A673 (cell line): ENCODE measurements around the gene NRXN3. TPM values are rescaled to one million over a fixed set of nuclear protein-coding genes. Genes with fewer than 3 reads are reported as not detected.

Experiments used
- BruUV-seq: library from RNA; stranded (reverse); fragments of 400-500 nt; replicated peaks from 2 replicates; lab custom pipeline; 2021; lab: Mats Ljungman, UMichigan
- CTCF ChIA-PET: fragments of 300-600 bp; sonication (Branson Sonifier 250); formaldehyde crosslinking; loops from one replicate; lab custom pipeline; 2022; ENCODE audit warnings: antibody characterized with exemption; lab: Charles Lee
- POLR2A ChIA-PET: fragments of 300-600 bp; sonication (Branson Sonifier 250); formaldehyde crosslinking; loops from one replicate; lab custom pipeline; 2022; ENCODE audit warnings: antibody characterized with exemption; ENCODE audit not compliant: low non-redundant PET; lab: Charles Lee
- DNase-seq: peaks from one replicate; pipeline ENCODE4 v3.0.0-alpha.2; 2015; ENCODE audit warnings: low spot score
- H3K27ac ChIP-seq: fragments of 200-600 bp; sonication (generic); 2 replicates; pipeline ENCODE4 v1.5.1; 2016; ENCODE audit warnings: mixed run types, low read depth, mild to moderate bottlenecking, mixed read lengths, antibody characterized with exemption, low read length; ENCODE audit not compliant: poor library complexity, severe bottlenecking
- H3K27me3 ChIP-seq: fragments of 200-600 bp; sonication (generic); replicated peaks from 2 replicates; pipeline ENCODE4 v1.6.1; 2017; ENCODE audit warnings: mixed run types, low read depth, mild to moderate bottlenecking, mixed read lengths, antibody characterized with exemption, low read length; ENCODE audit not compliant: insufficient read depth, poor library complexity
- H3K36me3 ChIP-seq: fragments of 200-600 bp; sonication (generic); 2 replicates; pipeline ENCODE4 v1.6.1; 2016; ENCODE audit warnings: mixed run types, mild to moderate bottlenecking, mixed read lengths, antibody characterized with exemption, low read length; ENCODE audit not compliant: insufficient read depth, poor library complexity, severe bottlenecking
- H3K4me1 ChIP-seq: fragments of 200-600 bp; sonication (generic); 2 replicates; pipeline ENCODE4 v1.6.1; 2017; ENCODE audit warnings: mixed run types, mild to moderate bottlenecking, mixed read lengths, antibody characterized with exemption, low read length; ENCODE audit not compliant: insufficient read depth, poor library complexity, severe bottlenecking
- H3K4me3 ChIP-seq: fragments of 200-600 bp; sonication (generic); 2 replicates; pipeline ENCODE4 v1.5.1; 2016; ENCODE audit warnings: low read depth, mixed run types, mild to moderate bottlenecking, mixed read lengths, low read length; ENCODE audit not compliant: poor library complexity, severe bottlenecking
- H3K9me3 ChIP-seq: fragments of 200-600 bp; sonication (generic); 2 replicates; pipeline ENCODE4 v1.6.1; 2016; ENCODE audit warnings: mixed run types, low read depth, mild to moderate bottlenecking, mixed read lengths, antibody characterized with exemption, low read length; ENCODE audit not compliant: poor library complexity, severe bottlenecking
- EZH2 ChIP-seq: fragments of 200-600 bp; sonication (generic); IDR thresholded peaks from 2 replicates; pipeline ENCODE4 v1.6.1; 2017; ENCODE audit warnings: borderline replicate concordance, low read depth, mild to moderate bottlenecking, mixed read lengths, antibody characterized with exemption, low read length; ENCODE audit not compliant: poor library complexity, severe bottlenecking
- intact Hi-C: fragments of 100-400 bp; cut with micrococcal nuclease; formaldehyde crosslinking; loops from one replicate; pipeline ENCODE4 v1.10.0; 2022; ENCODE audit not compliant: unreplicated experiment
- total RNA-seq: library from RNA; stranded (reverse); gene quantifications from 2 replicates; pipeline ENCODE4 v1.2.3, GENCODE V29; 2021
- TF ChIP-seq, protein P1 (sequence below): fragments of 300-800, 200-600 bp; sonication (generic); conservative IDR thresholded peaks from 2 replicates; pipeline ENCODE4 v1.5.1; 2017; ENCODE audit warnings: low read depth, mild to moderate bottlenecking, antibody characterized with exemption, low read length, moderate library complexity, mixed read lengths

The NRXN3 gene
- total RNA-seq, 1 experiment from 2014 or later = 0.21 TPM

DNA sequence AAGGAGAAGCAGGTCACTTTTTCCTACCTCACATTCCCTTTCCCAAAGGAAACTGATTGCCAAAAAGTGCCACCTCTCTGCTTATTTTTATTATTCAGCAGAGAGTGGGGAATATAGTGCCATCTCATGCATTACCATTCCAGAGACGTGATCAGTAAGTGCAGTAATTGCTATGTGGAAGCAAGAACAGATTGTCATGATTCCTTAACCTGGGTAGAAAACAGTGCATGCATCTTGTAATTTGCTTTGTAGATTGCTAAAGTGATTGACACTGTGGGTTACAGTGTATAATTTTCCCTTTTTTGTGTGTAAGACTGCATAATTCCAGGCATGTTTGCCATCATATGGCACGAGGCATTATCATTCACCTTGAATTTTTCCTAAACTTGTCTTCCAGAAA is 1708.6 kb downstream of the NRXN3 start:
- POLR2A ChIA-PET = no interaction called here
- H3K4me1 ChIP-seq = no peaks in the 10 kb centered on the region
- no peaks in the 10 kb centered on the region for H3K27me3 ChIP-seq
- DNase-seq = no peak
- TF ChIP-seq EZH2 = no peak
- TF ChIP-seq, protein P1, sequence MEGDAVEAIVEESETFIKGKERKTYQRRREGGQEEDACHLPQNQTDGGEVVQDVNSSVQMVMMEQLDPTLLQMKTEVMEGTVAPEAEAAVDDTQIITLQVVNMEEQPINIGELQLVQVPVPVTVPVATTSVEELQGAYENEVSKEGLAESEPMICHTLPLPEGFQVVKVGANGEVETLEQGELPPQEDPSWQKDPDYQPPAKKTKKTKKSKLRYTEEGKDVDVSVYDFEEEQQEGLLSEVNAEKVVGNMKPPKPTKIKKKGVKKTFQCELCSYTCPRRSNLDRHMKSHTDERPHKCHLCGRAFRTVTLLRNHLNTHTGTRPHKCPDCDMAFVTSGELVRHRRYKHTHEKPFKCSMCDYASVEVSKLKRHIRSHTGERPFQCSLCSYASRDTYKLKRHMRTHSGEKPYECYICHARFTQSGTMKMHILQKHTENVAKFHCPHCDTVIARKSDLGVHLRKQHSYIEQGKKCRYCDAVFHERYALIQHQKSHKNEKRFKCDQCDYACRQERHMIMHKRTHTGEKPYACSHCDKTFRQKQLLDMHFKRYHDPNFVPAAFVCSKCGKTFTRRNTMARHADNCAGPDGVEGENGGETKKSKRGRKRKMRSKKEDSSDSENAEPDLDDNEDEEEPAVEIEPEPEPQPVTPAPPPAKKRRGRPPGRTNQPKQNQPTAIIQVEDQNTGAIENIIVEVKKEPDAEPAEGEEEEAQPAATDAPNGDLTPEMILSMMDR = no peak
- no peaks in the 10 kb centered on the region for H3K9me3 ChIP-seq
- intact Hi-C loops = no loop called here
- H3K27ac ChIP-seq = no peak overlapping the region
- BruUV-seq = no TSS peak
- H3K36me3 ChIP-seq = no peaks in the 10 kb centered on the region
- no peak overlapping the region for H3K4me3 ChIP-seq
- CTCF ChIA-PET = no interaction called here

DNA sequence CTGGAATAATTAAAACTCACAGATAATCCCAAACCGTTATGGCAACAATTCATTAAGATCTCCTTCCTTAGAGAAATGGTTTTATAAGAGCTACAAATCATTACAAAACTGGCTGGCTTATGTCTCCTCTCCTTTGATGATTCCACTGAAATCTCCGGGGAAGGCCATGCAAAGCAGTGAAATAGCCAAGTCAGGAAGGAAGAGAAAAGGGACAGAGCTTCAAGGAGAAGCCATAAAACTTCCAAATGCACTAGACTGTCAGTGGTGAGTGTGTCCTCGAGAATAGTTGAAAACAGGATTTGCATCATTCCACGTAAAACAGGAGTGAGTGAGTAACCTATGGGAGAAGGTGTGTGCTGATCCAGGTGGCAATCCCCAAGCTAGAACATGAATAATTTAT is 1711.1 kb downstream of the NRXN3 start:
- Histone ChIP-seq H3K4me1 (no peaks in the 10 kb centered on the region), H3K27me3 (no peaks in the 10 kb centered on the region), H3K27ac (no peak overlapping the region), H3K36me3 (no peaks in the 10 kb centered on the region), H3K9me3 (no peaks in the 10 kb centered on the region), H3K4me3 (no peak overlapping the region)
- POLR2A ChIA-PET = no interaction called here
- DNase-seq = no peak
- intact Hi-C loops = no loop called here
- BruUV-seq = no TSS peak
- TF ChIP-seq, protein P1 = no peak
- no peak for TF ChIP-seq EZH2
- CTCF ChIA-PET = no interaction called here

DNA sequence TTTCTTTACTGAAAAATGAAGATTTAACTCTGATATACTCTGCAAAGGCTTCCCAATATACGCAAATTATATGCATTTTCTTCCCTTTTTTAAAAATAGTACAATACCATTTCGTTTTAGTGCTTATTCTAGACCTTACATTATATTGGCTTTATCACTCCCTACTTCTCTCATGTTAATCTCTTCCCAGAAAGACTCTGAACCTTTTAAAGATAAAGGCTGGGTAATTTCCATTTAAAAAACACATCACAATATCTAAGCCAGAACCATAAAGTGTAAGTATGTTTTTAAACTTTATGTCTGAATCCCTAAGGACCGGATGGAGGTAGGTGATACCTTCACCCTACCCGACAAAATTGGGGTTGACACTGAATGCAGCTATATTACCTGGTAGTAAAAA is 1720.4 kb downstream of the NRXN3 start:
- no peaks in the 10 kb centered on the region for H3K27me3 ChIP-seq
- H3K36me3 ChIP-seq = no peaks in the 10 kb centered on the region
- H3K9me3 ChIP-seq = no peaks in the 10 kb centered on the region
- BruUV-seq = no TSS peak
- no peak overlapping the region for H3K4me3 ChIP-seq
- POLR2A ChIA-PET = no interaction called here
- CTCF ChIA-PET = no interaction called here
- DNase-seq = no peak
- no peak for TF ChIP-seq EZH2
- TF ChIP-seq, protein P1 = no peak
- H3K27ac ChIP-seq = no peak overlapping the region
- H3K4me1 ChIP-seq = no peaks in the 10 kb centered on the region
- intact Hi-C loops = no loop called here
